GM23248 (cell line): Measurements from ENCODE around the gene LILRA6. TPM values are rescaled to one million over a fixed set of nuclear protein-coding genes. Genes with fewer than 3 reads are reported as not detected.

Source experiments
- DNase-seq: peaks from one replicate; pipeline ENCODE4 v3.0.0-alpha.2; 2015
- H2AFZ ChIP-seq: fragments of 200-600 bp; sonication (generic); 2 replicates; pipeline ENCODE4 v1.6.1; 2016; ENCODE audit warnings: antibody characterized with exemption
- H3F3A ChIP-seq: fragments of 200-600 bp; sonication (generic); 2 replicates; pipeline ENCODE4 v1.6.1; 2016; ENCODE audit warnings: mild to moderate bottlenecking, antibody characterized with exemption, mixed run types; ENCODE audit not compliant: insufficient read depth
- H3K27ac ChIP-seq: fragments of 200-600 bp; sonication (generic); 2 replicates; pipeline ENCODE4 v1.5.1; 2016; ENCODE audit warnings: mild to moderate bottlenecking
- H3K27me3 ChIP-seq: fragments of 200-600 bp; sonication (generic); replicated peaks from 2 replicates; pipeline ENCODE4 v1.6.1; 2016; ENCODE audit warnings: mild to moderate bottlenecking; ENCODE audit not compliant: insufficient read depth
- H3K36me3 ChIP-seq: fragments of 200-600 bp; sonication (generic); 2 replicates; pipeline ENCODE4 v1.6.1; 2016; ENCODE audit warnings: low read depth, mild to moderate bottlenecking
- H3K4me1 ChIP-seq: fragments of 200-600 bp; sonication (generic); 2 replicates; pipeline ENCODE4 v1.6.1; 2016; ENCODE audit warnings: mild to moderate bottlenecking; ENCODE audit not compliant: insufficient read depth
- H3K4me2 ChIP-seq: fragments of 200-600 bp; sonication (generic); one replicate; pipeline ENCODE4 v1.6.1; 2016; ENCODE audit warnings: mild to moderate bottlenecking; ENCODE audit not compliant: unreplicated experiment
- H3K4me3 ChIP-seq: fragments of 200-600 bp; sonication (generic); 2 replicates; pipeline ENCODE4 v1.5.1; 2016; ENCODE audit warnings: mild to moderate bottlenecking
- H3K79me2 ChIP-seq: fragments of 200-600 bp; sonication (generic); 2 replicates; pipeline ENCODE4 v1.6.1; 2016; ENCODE audit warnings: mild to moderate bottlenecking; ENCODE audit not compliant: insufficient read depth
- H3K9ac ChIP-seq: fragments of 200-600 bp; sonication (generic); 2 replicates; pipeline ENCODE4 v1.6.1; 2016; ENCODE audit warnings: mild to moderate bottlenecking
- H3K9me2 ChIP-seq: fragments of 200-600 bp; sonication (generic); 2 replicates; pipeline ENCODE4 v1.6.1; 2016; ENCODE audit warnings: mixed run types, mild to moderate bottlenecking, moderate library complexity; ENCODE audit not compliant: insufficient read depth
- H3K9me3 ChIP-seq: fragments of 200-600 bp; sonication (generic); one replicate; pipeline ENCODE4 v1.6.1; 2017; ENCODE audit warnings: low read depth
- H4K20me1 ChIP-seq: fragments of 200-600 bp; sonication (generic); 2 replicates; pipeline ENCODE4 v1.6.0; 2016; ENCODE audit not compliant: insufficient read depth
- EZH2 ChIP-seq: fragments of 200-600 bp; sonication (generic); IDR thresholded peaks from 2 replicates; pipeline ENCODE4 v1.6.1; 2018; ENCODE audit warnings: antibody characterized with exemption, mild to moderate bottlenecking; ENCODE audit not compliant: insufficient read depth, poor library complexity, severe bottlenecking
- EZH2phosphoT487 ChIP-seq: fragments of 200-600 bp; sonication (generic); IDR thresholded peaks from 2 replicates; pipeline ENCODE4 v1.6.1; 2018; ENCODE audit warnings: antibody characterized with exemption, moderate library complexity, mild to moderate bottlenecking, low read depth; ENCODE audit not compliant: insufficient read depth
- WGBS, 2 experiments: methylation state at CpG; one replicate each; pipeline ENCODE4 v1.1.6; 2015 to 2017; ENCODE audit warnings: low lambda C conversion rate in 2 of 2, low coverage in 1 of 2; ENCODE audit errors: missing lambda C conversion rate in 2 of 2; 5-methylcytosine and 5-hydroxymethylcytosine counted together
- in situ Hi-C: fragments of 300-500 bp; cut with MboI; formaldehyde crosslinking; loops from 2 replicates; pipeline ENCODE4 v1.15.0; 2020
- microRNA-seq: library from miRNA; unstranded; fragments of <30 nt; microRNA quantifications from one replicate; pipeline ENCODE4, GENCODE V29; 2016; ENCODE audit warnings: borderline number of aligned reads
- polyA plus RNA-seq: library from polyadenylated mRNA; unstranded; fragments of >200 nt; fragmentation: Nextera tagmentation; extraction: Ambion mirVana; gene quantifications from 2 replicates; pipeline ENCODE4 v1.2.1, GENCODE V29; 2016
- small RNA-seq: library from RNA; depleted of rRNA; stranded (forward); fragments of <200 nt; gene quantifications from one replicate; pipeline ENCODE3, GENCODE V24; 2014; ENCODE audit warnings: low read depth, low replicate concordance
- total RNA-seq: library from RNA; depleted of rRNA; stranded (reverse); fragments of >200 nt; shearing (Covaris generic); gene quantifications from 2 replicates; pipeline ENCODE4 v1.2.3, GENCODE V29; 2014; rRNA removed

Gene LILRA6
- total and polyA plus RNA-seq, 2 experiments from 2014 or later, result not detected

DNA sequence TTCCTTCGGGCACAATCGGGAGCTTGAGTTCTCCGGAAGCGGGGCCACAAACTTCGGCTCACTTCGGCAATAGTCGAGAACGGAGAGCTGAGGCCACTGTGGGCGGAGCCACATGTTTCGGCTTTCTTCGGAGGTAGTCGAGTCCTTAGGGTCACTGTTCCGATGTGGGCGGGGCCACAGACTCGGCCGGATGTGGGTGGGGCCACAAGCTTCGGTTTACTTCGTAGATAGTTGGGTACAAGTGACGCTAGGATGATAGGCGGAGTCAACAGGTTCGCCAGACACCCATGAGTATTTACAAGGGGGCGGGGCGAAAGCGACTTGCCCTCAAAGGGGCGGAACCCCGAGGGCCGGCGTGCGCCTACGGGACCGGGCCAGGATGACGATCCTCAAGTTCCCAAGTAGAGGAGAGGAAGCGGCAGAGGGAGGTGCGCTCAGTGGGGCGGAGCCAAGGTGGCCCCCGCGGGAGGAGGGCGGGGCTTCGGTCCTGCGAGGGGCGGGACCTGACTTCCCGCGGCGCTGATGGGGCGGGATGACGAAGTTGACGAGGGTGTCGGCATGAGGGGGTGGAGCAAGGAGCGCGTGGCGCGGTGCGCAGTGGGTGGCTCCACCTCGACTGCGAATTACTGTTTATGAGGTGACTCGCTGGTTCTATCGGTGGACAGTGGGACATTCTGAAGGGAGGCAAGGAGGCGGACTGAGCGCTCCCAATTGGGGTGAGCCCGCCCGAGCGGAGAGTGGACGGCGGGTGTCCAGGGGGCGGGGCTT, 52.7 kb downstream of the LILRA6 start:
- DNase-seq, result peak; percentile 100
- TF ChIP-seq EZH2 (no peak), EZH2phosphoT487 (no peak)
- in situ Hi-C loops, result no loop called here
- H3K9ac ChIP-seq, result peak overlapping the region; percentile 94
- H3K9me3 ChIP-seq, result no peaks in the 10 kb centered on the region
- H4K20me1 ChIP-seq, result no peaks in the 10 kb centered on the region
- peak overlapping the region; percentile 59 for H3K4me2 ChIP-seq
- WGBS, 2 experiments, result 0 to 1% methylated on average over 38 to 65 of the region's 65 CpGs
- no peaks in the 10 kb centered on the region for H3K27me3 ChIP-seq
- peak overlapping the region; percentile 87 for H3K4me3 ChIP-seq
- H3K27ac ChIP-seq, result peak overlapping the region; percentile 98
- no peaks in the 10 kb centered on the region for H3K9me2 ChIP-seq
- H3K36me3 ChIP-seq, result peaks cover 6% of the 10 kb centered on the region
- H3K4me1 ChIP-seq, result peaks cover 11% of the 10 kb centered on the region
- H3F3A ChIP-seq, result peaks cover 18% of the 10 kb centered on the region
- H3K79me2 ChIP-seq, result peaks cover 72% of the 10 kb centered on the region
- peak overlapping the region; percentile 80 for H2AFZ ChIP-seq

DNA sequence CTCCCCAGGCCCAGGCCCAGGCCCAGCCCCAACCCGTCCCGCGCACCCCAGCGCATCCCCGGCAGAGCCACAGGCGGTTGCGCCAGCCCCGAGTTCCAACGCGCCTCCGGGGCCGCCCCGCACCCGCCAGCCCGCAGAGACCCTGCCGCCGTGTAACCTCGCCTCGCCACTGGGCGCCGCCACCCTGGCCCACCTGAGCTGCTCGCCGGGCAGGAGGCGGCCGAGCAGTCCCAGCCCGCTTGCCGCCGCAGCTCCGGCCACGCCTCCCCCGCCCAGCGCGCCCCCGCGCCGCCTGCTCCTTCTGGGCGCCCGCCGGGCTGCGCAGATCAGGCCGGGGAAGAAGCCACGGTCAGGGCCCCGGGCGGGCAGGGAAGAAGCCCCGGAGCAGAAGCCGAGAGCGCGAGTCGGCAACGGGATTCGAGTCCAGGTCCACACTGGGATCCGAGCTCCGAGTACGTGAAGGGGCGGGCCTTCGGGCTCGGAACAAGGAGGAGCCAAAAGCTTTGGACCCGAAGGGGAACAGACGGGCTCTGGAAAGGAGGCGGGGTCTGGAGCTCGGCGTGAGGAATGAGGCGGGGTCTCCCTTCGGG, 53.4 kb downstream of the LILRA6 start, which contains the start of gene MBOAT7:
Gene MBOAT7, minus strand, starts transcription at position 436 of the 590 bp plus-strand sequence. CDS start 1,072 bp downstream, outside the sequence.
- in situ Hi-C loops, result no loop called here
- H3K4me2 ChIP-seq, result peak within 1 kb of the TSS; percentile 90
- peaks cover 65% of the 10 kb centered on the region for H3K79me2 ChIP-seq

DNA sequence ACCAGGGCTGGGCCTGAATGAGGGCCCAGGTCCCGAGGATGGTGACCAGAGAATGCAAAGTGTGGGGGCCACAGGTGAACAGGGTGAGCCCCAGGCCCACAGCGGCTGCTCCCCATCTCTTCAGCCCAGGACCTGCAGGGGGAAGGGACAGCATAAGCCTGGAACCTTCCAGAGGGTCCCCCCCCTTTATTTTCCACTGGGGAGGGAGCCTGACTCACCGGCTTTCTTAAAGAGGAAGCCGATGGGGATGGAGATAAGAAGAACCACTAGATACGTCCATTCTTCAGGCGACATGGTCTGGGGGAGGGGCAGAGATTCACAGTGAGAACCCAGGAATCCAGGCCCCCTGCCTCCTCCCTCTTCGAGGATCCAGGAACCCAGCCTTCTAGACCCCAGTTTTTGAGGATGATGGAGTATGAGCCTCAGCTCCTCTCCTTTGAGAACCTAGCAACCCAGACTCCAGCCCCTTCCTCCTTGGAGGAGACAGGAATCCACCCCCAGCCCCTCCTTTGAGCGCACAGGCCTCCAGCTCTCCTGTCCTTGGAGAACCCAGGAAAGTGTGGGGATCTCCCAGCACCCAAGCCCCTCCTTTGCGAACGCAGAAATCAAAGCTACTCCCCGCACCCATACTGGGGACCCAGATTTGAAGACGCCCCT, 54.2 kb downstream of the LILRA6 start:
- Histone ChIP-seq H3K9me3 (no peaks in the 10 kb centered on the region), H3K9me2 (no peaks in the 10 kb centered on the region), H3K4me1 (peaks cover 11% of the 10 kb centered on the region), H3K4me3 (peak overlapping the region; percentile 87), H4K20me1 (no peaks in the 10 kb centered on the region), H3K79me2 (peaks cover 57% of the 10 kb centered on the region), H3K4me2 (peak overlapping the region; percentile 90), H3K9ac (peak overlapping the region; percentile 90), H3F3A (peaks cover 17% of the 10 kb centered on the region), H3K36me3 (peaks cover 2% of the 10 kb centered on the region), H2AFZ (peak overlapping the region; percentile 80), H3K27me3 (no peaks in the 10 kb centered on the region), H3K27ac (peak overlapping the region; percentile 98)
- in situ Hi-C loops, result no loop called here
- 17 to 20% methylated on average over 12 of the region's 12 CpGs for WGBS, 2 experiments
- peak; percentile 75 for DNase-seq
- no peak for TF ChIP-seq EZH2
- no peak for TF ChIP-seq EZH2phosphoT487

More for the DNA sequence above, 53.4 kb downstream of the LILRA6 start, which contains the start of gene MBOAT7:
- peak within 1 kb of the TSS; percentile 94 for H3K9ac ChIP-seq
- H3K27me3 ChIP-seq, result no peaks in the 10 kb centered on the region
- DNase-seq, result no peak
- peak within 1 kb of the TSS; percentile 87 for H3K4me3 ChIP-seq
- peaks cover 18% of the 10 kb centered on the region for H3F3A ChIP-seq
- peak within 1 kb of the TSS; percentile 80 for H2AFZ ChIP-seq
- H3K9me2 ChIP-seq, result no peaks in the 10 kb centered on the region
- H3K9me3 ChIP-seq, result no peaks in the 10 kb centered on the region
- H4K20me1 ChIP-seq, result no peaks in the 10 kb centered on the region
- peaks cover 11% of the 10 kb centered on the region for H3K4me1 ChIP-seq
- H3K36me3 ChIP-seq, result peaks cover 6% of the 10 kb centered on the region
- peak within 1 kb of the TSS; percentile 98 for H3K27ac ChIP-seq
- 0 to 1% methylated on average over 48 to 64 of the region's 64 CpGs for WGBS, 2 experiments
- TF ChIP-seq EZH2phosphoT487 (no peak), EZH2 (no peak)

DNA sequence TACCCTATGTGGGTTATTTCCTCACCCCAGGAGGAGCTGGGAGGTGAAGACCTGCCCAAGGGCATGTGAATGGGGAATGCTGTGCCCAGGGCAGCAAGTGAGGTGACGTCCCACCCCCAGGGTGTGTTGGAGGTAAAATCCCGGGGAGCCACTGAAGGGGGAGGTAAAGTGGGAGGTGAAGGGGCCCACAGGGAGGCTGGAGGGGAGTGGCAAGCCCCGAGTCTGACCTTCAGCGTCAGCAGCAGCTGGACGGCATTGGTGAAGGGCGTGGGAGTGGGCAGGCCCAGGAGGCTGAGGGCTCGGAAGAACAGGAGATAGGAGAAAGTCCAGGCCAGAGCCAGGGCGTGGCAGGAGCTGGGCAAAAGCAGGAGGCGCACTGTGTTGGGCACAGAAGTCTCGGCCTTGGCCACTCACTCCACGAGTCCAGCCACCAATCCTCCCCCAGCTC, 55.6 kb downstream of the LILRA6 start:
- no peak overlapping the region for H3K4me3 ChIP-seq
- WGBS, 2 experiments, result 93 to 94% methylated on average over 6 to 11 of the region's 11 CpGs
- no peak overlapping the region for H3K4me2 ChIP-seq
- H3K27me3 ChIP-seq, result no peaks in the 10 kb centered on the region
- no peaks in the 10 kb centered on the region for H3K9me2 ChIP-seq
- no peak for DNase-seq
- H3K79me2 ChIP-seq, result peaks cover 43% of the 10 kb centered on the region
- H3K4me1 ChIP-seq, result peaks cover 4% of the 10 kb centered on the region; the same call in 1 of the 2 replicates
- 0 out of 2 replicates have a peak, but pooled peaks cover 7% of the 10 kb centered on the region for H3K36me3 ChIP-seq
- TF ChIP-seq EZH2 (no peak), EZH2phosphoT487 (no peak)
- H3K9me3 ChIP-seq, result no peaks in the 10 kb centered on the region
- H3K9ac ChIP-seq, result 0 out of 2 replicates have a peak overlapping the region, but pooled peaks have one; percentile 4
- peaks cover 3% of the 10 kb centered on the region for H3F3A ChIP-seq
- no peaks in the 10 kb centered on the region for H4K20me1 ChIP-seq
- H3K27ac ChIP-seq, result no peak overlapping the region
- H2AFZ ChIP-seq, result no peak overlapping the region
- in situ Hi-C loops, result no loop called here

Small RNAs within 50 kb of the gene (microRNA-seq; reads per million reads assigned to microRNA genes)
- not detected for gene MIR4752

Small RNAs within 50 kb of the gene (small RNA-seq; reads per million reads assigned to genes)
- gene MIR4752 (not detected), gene RNU6-1307P (not detected)

Other genes with a start within 250 kb of the LILRA6 start
- not detected in 2 replicates for gene VSTM1, start 178.9 kb downstream of the LILRA6 start, total RNA-seq
- not detected in 2 replicates for gene VSTM1, start 178.9 kb downstream of the LILRA6 start, polyA plus RNA-seq
- not detected in 2 replicates for gene TARM1, start 161.4 kb downstream of the LILRA6 start, total RNA-seq
- gene TARM1, start 161.4 kb downstream of the LILRA6 start, polyA plus RNA-seq, result not detected in 2 replicates
- 0.54 TPM in 1 of 2 replicates, not detected in the other for gene OSCAR, start 142.0 kb downstream of the LILRA6 start, total RNA-seq
- 2.2 and 2.9 TPM in 2 replicates for gene OSCAR, start 142.0 kb downstream of the LILRA6 start, polyA plus RNA-seq
- gene NDUFA3, start 139.9 kb downstream of the LILRA6 start, total RNA-seq, result 15.1 TPM in 1 of 2 replicates, not detected in the other
- 198 and 210 TPM in 2 replicates for gene NDUFA3, start 139.9 kb downstream of the LILRA6 start, polyA plus RNA-seq
- 11.5 and 23.8 TPM in 2 replicates for gene TFPT, start 127.1 kb downstream of the LILRA6 start, total RNA-seq
- 29.6 and 30.0 TPM in 2 replicates for gene TFPT, start 127.1 kb downstream of the LILRA6 start, polyA plus RNA-seq
- gene PRPF31, start 127.0 kb downstream of the LILRA6 start, total RNA-seq, result 38.4 and 43.9 TPM in 2 replicates
- 78.6 and 81.8 TPM in 2 replicates for gene PRPF31, start 127.0 kb downstream of the LILRA6 start, polyA plus RNA-seq
- 8.9 and 12.6 TPM in 2 replicates for gene CNOT3, start 105.0 kb downstream of the LILRA6 start, total RNA-seq
- 16.6 and 19.4 TPM in 2 replicates for gene CNOT3, start 105.0 kb downstream of the LILRA6 start, polyA plus RNA-seq
- gene LENG1, start 83.1 kb downstream of the LILRA6 start, total RNA-seq, result 6.6 and 6.9 TPM in 2 replicates
- 10.2 and 10.9 TPM in 2 replicates for gene LENG1, start 83.1 kb downstream of the LILRA6 start, polyA plus RNA-seq
- not detected in 2 replicates for gene TMC4, start 69.6 kb downstream of the LILRA6 start, total RNA-seq
- 0.18 TPM in 1 of 2 replicates, not detected in the other for gene TMC4, start 69.6 kb downstream of the LILRA6 start, polyA plus RNA-seq
- gene MBOAT7, start 53.2 kb downstream of the LILRA6 start, total RNA-seq, result 109 and 157 TPM in 2 replicates
- gene MBOAT7, start 53.2 kb downstream of the LILRA6 start, polyA plus RNA-seq, result 133 and 144 TPM in 2 replicates
- 102 and 105 TPM in 2 replicates for gene TSEN34, start 51.5 kb downstream of the LILRA6 start, total RNA-seq
- 90.0 TPM in 2 replicates for gene TSEN34, start 51.5 kb downstream of the LILRA6 start, polyA plus RNA-seq
- 1,319 and 1,498 TPM in 2 replicates for gene RPS9, start 41.9 kb downstream of the LILRA6 start, total RNA-seq
- 395 and 404 TPM in 2 replicates for gene RPS9, start 41.9 kb downstream of the LILRA6 start, polyA plus RNA-seq
- not detected in 2 replicates for gene LILRB3, start 19.8 kb downstream of the LILRA6 start, total RNA-seq
- gene LILRB3, start 19.8 kb downstream of the LILRA6 start, polyA plus RNA-seq, result 0.13 and 0.53 TPM in 2 replicates
- gene LILRB5, start 14.5 kb upstream of the LILRA6 start, total RNA-seq, result not detected in 2 replicates
- gene LILRB5, start 14.5 kb upstream of the LILRA6 start, polyA plus RNA-seq, result not detected in 2 replicates
- not detected in 2 replicates for gene LILRB2, start 38.3 kb upstream of the LILRA6 start, total RNA-seq
- not detected in 2 replicates for gene LILRB2, start 38.3 kb upstream of the LILRA6 start, polyA plus RNA-seq
- not detected in 2 replicates for gene LILRA5, start 70.4 kb upstream of the LILRA6 start, total RNA-seq
- gene LILRA5, start 70.4 kb upstream of the LILRA6 start, polyA plus RNA-seq, result not detected in 2 replicates
- not detected in 2 replicates for gene LILRA4, start 96.4 kb upstream of the LILRA6 start, total RNA-seq
- gene LILRA4, start 96.4 kb upstream of the LILRA6 start, polyA plus RNA-seq, result not detected in 2 replicates
- gene LAIR1, start 122.1 kb upstream of the LILRA6 start, total RNA-seq, result not detected in 2 replicates
- not detected in 2 replicates for gene LAIR1, start 122.1 kb upstream of the LILRA6 start, polyA plus RNA-seq
- gene TTYH1, start 172.7 kb upstream of the LILRA6 start, total RNA-seq, result not detected in 2 replicates
- 0.05 TPM in 2 replicates for gene TTYH1, start 172.7 kb upstream of the LILRA6 start, polyA plus RNA-seq
- 29.2 and 33.9 TPM in 2 replicates for gene LENG8, start 206.4 kb upstream of the LILRA6 start, total RNA-seq
- gene LENG8, start 206.4 kb upstream of the LILRA6 start, polyA plus RNA-seq, result 34.7 and 45.5 TPM in 2 replicates
- gene LENG9, start 221.0 kb upstream of the LILRA6 start, total RNA-seq, result 6.6 and 13.5 TPM in 2 replicates
- 0.30 and 0.41 TPM in 2 replicates for gene LENG9, start 221.0 kb upstream of the LILRA6 start, polyA plus RNA-seq
- 39.6 and 51.7 TPM in 2 replicates for gene CDC42EP5, start 230.5 kb upstream of the LILRA6 start, total RNA-seq
- gene CDC42EP5, start 230.5 kb upstream of the LILRA6 start, polyA plus RNA-seq, result 4.4 and 5.2 TPM in 2 replicates